ENCODE data around the gene ZNF331. TPM values are rescaled to one million over a fixed set of nuclear protein-coding genes. Genes with fewer than 3 reads are reported as not detected.

Gene ZNF331
- total RNA-seq, 2 experiments from 2014 or later = 19.5 to 20.2 TPM

- ChIA-PET POLR2A (no interaction called here), CTCF (no interaction called here)
- Mint-ChIP-seq H3K4me3 (no peak overlapping the region), H3K4me1 (peaks cover 10% of the 10 kb centered on the region), H3K36me3 (ENCODE audit: low read depth) (peaks cover 18% of the 10 kb centered on the region), H3K9me3 (peaks cover 2% of the 10 kb centered on the region), H3K27me3 (no peaks in the 10 kb centered on the region), H3K27ac (no peak overlapping the region)
- DNase-seq = no peak
These were observed 5.6 kb upstream of the ZNF331 start for GRCh38 chr19:53532362-53532761.

DNA sequence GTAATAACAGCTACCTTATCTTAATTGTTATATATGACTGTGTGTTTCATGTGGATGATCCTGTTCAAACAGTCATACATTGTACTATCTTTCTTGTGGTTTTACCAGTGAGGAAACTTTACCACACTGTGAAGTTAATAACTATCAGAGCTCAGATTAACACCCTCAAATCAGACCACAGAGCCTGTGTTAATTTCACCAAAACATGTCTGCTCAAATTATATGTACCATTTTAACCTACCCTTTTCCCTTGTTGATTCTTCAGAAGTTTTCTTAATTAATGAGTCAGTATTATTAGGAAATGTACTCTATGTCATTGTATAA, 1.8 kb upstream of the ZNF331 start:
- H3K4me3 Mint-ChIP-seq = no peak overlapping the region
- H3K9me3 Mint-ChIP-seq = peaks cover 5% of the 10 kb centered on the region
- H3K36me3 Mint-ChIP-seq (ENCODE audit: low read depth) = peaks cover 27% of the 10 kb centered on the region
- peaks cover 17% of the 10 kb centered on the region for H3K4me1 Mint-ChIP-seq
- H3K27ac Mint-ChIP-seq = peak overlapping the region; percentile 67
- DNase-seq = no peak
- no peaks in the 10 kb centered on the region for H3K27me3 Mint-ChIP-seq
- CTCF ChIA-PET = interaction anchor here (1.3 kb wide), 1 partner anchor 27 kb away, joined by 3 read pairs; no protein-coding TSS in a partner anchor
- POLR2A ChIA-PET = no interaction called here

DNA sequence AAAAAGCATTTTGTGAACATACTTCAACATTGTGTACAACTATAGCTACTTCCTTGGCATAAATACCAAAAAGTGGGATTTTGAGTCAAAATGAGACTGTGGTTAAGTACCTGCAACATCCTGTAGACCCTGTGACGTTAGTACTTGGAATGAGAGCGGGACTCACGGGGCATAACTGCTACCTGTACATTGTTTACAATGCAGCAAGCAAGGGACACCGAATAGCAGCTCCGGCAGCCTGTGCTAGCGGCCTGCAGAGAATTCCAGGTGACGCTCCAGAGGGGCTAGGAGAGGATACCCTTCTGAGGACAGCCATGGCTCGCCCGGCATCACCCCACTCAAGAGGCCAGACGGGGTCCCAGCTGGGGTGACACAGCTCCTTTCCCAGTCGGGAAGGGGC, 824 bp upstream of the ZNF331 start:
- Mint-ChIP-seq H3K4me1 (peaks cover 17% of the 10 kb centered on the region), H3K27me3 (no peaks in the 10 kb centered on the region)
- CTCF ChIA-PET = interaction anchor here (1.3 kb wide), 1 partner anchor 26 kb away, joined by 3 read pairs; no protein-coding TSS in a partner anchor

DNA sequence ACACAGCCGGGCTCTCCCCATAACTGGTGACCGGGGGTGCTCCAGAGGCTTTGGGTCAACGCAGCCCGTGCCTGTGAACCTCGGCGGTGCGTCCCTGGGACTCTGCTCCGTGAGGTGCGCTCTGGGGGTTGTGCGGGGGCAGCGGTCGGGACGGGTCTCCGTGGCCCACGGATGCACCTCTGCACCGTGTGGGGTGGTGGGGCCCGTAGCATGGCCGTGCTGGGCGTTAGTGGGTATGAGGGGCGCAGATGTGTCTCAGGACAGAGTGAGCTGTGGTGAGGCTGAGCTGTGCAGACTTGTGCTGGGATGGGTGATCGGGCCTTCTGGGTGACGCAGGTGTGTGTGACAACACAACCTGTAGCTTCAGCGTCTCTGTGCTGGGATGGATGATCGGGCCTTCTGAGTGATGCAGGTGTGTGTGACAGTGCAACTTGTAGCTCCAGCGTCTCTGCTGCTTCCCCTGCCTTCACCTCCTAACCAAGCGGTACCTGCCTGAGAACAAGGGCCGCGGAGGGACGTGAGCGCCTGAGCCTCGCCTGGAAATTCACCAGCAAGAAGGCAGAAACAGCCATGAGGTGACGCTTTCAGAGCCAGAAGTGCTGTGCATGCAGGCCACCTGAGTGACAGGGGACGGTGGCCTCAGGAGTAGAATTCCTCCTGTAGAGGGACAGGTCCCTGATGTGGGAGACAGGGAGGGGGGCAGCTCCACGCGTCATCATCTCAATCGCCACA, 599 bp downstream of the ZNF331 start:
- H3K27me3 Mint-ChIP-seq = no peaks in the 10 kb centered on the region
- peak overlapping the region; percentile 95 for H3K27ac Mint-ChIP-seq
- no peak for DNase-seq
- ChIA-PET CTCF (no interaction called here), POLR2A (no interaction called here)
- H3K9me3 Mint-ChIP-seq = peaks cover 5% of the 10 kb centered on the region
- peaks cover 17% of the 10 kb centered on the region for H3K4me1 Mint-ChIP-seq
- peak overlapping the region; percentile 86 for H3K4me3 Mint-ChIP-seq
- H3K36me3 Mint-ChIP-seq (ENCODE audit: low read depth) = peaks cover 36% of the 10 kb centered on the region

More for the DNA sequence above, 824 bp upstream of the ZNF331 start:
- Mint-ChIP-seq H3K4me3 (peak overlapping the region; percentile 86), H3K27ac (peak overlapping the region; percentile 95), H3K9me3 (peaks cover 5% of the 10 kb centered on the region), H3K36me3 (ENCODE audit: low read depth) (peaks cover 30% of the 10 kb centered on the region)
- DNase-seq = no peak
- POLR2A ChIA-PET = no interaction called here

GRCh38 chr19:53540091-53540490, 2.1 kb downstream of the ZNF331 start:
- DNase-seq = no peak
- peaks cover 39% of the 10 kb centered on the region for H3K36me3 Mint-ChIP-seq (ENCODE audit: low read depth)
- peaks cover 3% of the 10 kb centered on the region for H3K9me3 Mint-ChIP-seq
- no peaks in the 10 kb centered on the region for H3K27me3 Mint-ChIP-seq
- no peak overlapping the region for H3K27ac Mint-ChIP-seq
- no peak overlapping the region for H3K4me3 Mint-ChIP-seq
- peaks cover 17% of the 10 kb centered on the region for H3K4me1 Mint-ChIP-seq
- POLR2A ChIA-PET = no interaction called here
- CTCF ChIA-PET = no interaction called here

DNA sequence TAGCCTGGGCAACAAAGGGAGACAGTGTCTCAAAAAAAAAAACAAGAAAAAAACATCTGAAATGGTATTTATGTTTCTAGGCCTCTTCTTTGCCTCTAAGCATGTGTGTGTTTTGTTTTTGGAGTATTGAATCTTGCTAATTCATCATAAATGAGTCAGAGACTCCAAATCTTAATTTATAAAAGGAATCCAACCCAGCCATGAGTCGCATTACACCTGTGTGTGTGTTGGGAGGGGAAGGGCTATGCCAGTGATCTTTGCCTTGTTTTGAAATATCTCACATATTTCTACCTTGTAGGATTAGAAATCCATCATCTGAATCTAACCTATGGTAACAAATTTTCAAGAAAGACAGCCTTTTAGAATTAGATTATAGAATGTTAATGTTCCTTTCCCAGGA, 4.0 kb downstream of the ZNF331 start:
- no peak overlapping the region for H3K27ac Mint-ChIP-seq
- no peaks in the 10 kb centered on the region for H3K27me3 Mint-ChIP-seq
- no peak for DNase-seq
- ChIA-PET CTCF (no interaction called here), POLR2A (no interaction called here)
- H3K9me3 Mint-ChIP-seq = peaks cover 3% of the 10 kb centered on the region
- H3K4me1 Mint-ChIP-seq = peaks cover 10% of the 10 kb centered on the region
- H3K4me3 Mint-ChIP-seq = no peak overlapping the region
- H3K36me3 Mint-ChIP-seq (ENCODE audit: low read depth) = peaks cover 41% of the 10 kb centered on the region

DNA sequence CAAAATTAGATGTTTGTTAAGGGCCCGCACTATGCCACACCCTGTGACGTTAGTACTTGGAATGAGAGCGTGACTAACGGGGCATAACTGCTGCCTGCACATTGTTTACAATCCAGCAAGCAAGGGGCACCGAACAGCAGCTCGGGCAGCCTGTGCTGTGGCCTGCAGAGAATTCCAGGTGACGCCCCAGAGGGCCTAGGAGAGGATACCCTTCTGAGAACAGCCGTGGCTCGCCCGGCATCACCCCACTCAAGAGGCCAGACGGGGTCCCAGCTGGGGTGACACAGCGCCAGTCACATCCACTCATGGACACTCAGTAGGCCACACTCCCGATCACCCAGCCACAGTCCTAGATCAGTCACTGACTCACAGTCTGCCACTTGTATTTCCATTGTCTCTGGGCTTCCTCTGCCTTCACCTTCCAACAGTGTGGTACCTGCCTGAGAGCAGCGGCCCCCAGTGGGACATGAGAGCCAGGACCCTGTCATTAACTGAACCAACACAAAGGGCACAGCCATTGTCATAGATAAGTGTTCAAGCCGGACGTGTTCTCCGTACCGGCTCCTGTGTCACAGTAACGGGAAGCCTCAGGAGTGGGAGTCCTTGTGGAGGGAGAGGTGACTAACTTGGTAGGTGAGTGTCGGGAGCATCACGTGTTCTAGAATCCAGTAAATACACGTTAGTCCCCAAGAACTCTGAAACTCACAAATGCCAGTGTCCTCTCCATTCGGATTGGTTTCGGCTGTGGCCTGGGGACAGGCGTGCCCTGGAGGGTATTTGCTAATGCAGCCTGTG, 7.5 kb downstream of the ZNF331 start:
- Mint-ChIP-seq H3K4me1 (no peaks in the 10 kb centered on the region), H3K27me3 (no peaks in the 10 kb centered on the region), H3K9me3 (peaks cover 8% of the 10 kb centered on the region), H3K4me3 (no peak overlapping the region), H3K27ac (no peak overlapping the region), H3K36me3 (ENCODE audit: low read depth) (peaks cover 39% of the 10 kb centered on the region)
- CTCF ChIA-PET = no interaction called here
- POLR2A ChIA-PET = no interaction called here
- no peak for DNase-seq

DNA sequence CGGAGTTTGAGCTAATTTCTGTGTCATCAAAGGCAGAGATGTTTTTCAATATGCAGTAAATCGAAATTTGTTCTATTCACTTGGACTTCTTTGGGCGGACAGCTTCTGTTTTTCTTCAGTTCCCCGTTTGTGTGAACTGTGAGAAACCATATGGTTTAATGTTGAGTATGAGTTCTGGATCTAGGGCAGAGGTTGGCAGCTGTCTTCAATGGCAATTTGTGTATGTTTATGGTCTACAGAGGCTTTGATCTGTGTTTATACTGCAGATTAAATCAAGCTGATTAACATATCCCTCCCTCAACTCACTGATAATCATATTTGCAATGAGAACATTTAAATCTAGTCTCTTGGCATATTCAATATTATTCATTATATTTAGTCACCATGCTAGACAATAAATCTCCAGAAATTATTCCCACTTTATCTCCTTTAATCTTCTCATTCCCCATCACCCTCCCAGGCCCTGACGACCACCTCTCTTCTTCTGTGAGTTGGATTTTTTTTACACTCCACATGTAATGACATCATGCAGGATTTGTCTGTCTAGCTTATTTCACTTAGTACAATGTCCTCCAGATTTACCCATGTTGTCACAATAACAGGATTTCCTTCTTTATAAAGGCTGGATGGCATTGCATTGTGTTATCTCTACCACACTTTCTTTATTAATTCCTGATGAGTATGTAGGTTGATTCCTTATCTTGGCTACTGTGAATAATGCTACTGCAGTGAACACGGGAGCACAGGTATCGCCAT, 9.0 kb downstream of the ZNF331 start:
- no peak overlapping the region for H3K4me3 Mint-ChIP-seq
- H3K9me3 Mint-ChIP-seq = peaks cover 5% of the 10 kb centered on the region
- ChIA-PET CTCF (no interaction called here), POLR2A (no interaction called here)
- H3K27me3 Mint-ChIP-seq = no peaks in the 10 kb centered on the region
- no peaks in the 10 kb centered on the region for H3K4me1 Mint-ChIP-seq
- no peak overlapping the region for H3K27ac Mint-ChIP-seq
- H3K36me3 Mint-ChIP-seq (ENCODE audit: low read depth) = peaks cover 37% of the 10 kb centered on the region
- DNase-seq = no peak

GRCh38 chr19:53549340-53549739, 11.4 kb downstream of the ZNF331 start:
- H3K4me1 Mint-ChIP-seq = peaks cover 7% of the 10 kb centered on the region
- no peaks in the 10 kb centered on the region for H3K27me3 Mint-ChIP-seq
- ChIA-PET POLR2A (no interaction called here), CTCF (no interaction called here)
- no peak overlapping the region for H3K4me3 Mint-ChIP-seq
- DNase-seq = no peak
- peaks cover 5% of the 10 kb centered on the region for H3K9me3 Mint-ChIP-seq
- peaks cover 26% of the 10 kb centered on the region for H3K36me3 Mint-ChIP-seq (ENCODE audit: low read depth)
- no peak overlapping the region for H3K27ac Mint-ChIP-seq

GRCh38 chr19:53552001-53552721, 14.2 kb downstream of the ZNF331 start:
- Mint-ChIP-seq H3K27me3 (no peaks in the 10 kb centered on the region), H3K4me3 (no peak overlapping the region), H3K9me3 (peaks cover 7% of the 10 kb centered on the region), H3K36me3 (ENCODE audit: low read depth) (peaks cover 21% of the 10 kb centered on the region), H3K27ac (no peak overlapping the region), H3K4me1 (peaks cover 16% of the 10 kb centered on the region)
- ChIA-PET CTCF (no interaction called here), POLR2A (no interaction called here)
- DNase-seq = no peak

DNA sequence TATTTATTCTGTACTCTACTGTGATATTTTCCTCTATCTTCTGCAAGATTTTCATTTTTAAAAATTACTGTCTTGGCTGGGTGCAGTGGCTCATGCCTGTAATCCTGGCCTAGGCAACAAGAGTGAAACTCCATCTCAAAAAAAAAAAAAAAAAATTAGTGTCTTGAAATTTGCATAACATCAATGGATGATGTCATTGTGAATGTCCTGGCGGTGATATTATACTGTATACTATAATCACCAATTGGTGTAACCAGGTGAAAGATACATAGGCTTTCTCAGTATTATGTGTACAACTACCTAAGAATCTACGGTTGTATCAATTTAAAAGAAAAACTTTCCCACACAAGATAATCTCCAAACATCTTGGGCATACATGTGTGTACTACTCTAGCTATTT, 15.2 kb downstream of the ZNF331 start:
- ChIA-PET POLR2A (no interaction called here), CTCF (no interaction called here)
- Mint-ChIP-seq H3K4me3 (peak overlapping the region; percentile 87), H3K27me3 (no peaks in the 10 kb centered on the region), H3K36me3 (ENCODE audit: low read depth) (peaks cover 23% of the 10 kb centered on the region), H3K4me1 (peaks cover 16% of the 10 kb centered on the region), H3K9me3 (peaks cover 7% of the 10 kb centered on the region), H3K27ac (peak overlapping the region; percentile 97)
- DNase-seq = no peak

GRCh38 chr19:53553865-53554791, 16.2 kb downstream of the ZNF331 start:
- ChIA-PET POLR2A (no interaction called here), CTCF (interaction anchor here (1.0 kb wide), 1 partner anchor 14 kb away, joined by 3 read pairs; no protein-coding TSS in a partner anchor)
- Mint-ChIP-seq H3K4me1 (peaks cover 16% of the 10 kb centered on the region), H3K36me3 (ENCODE audit: low read depth) (peaks cover 31% of the 10 kb centered on the region), H3K9me3 (peaks cover 11% of the 10 kb centered on the region), H3K27ac (peak overlapping the region; percentile 97), H3K27me3 (no peaks in the 10 kb centered on the region), H3K4me3 (peak overlapping the region; percentile 87)
- peak; percentile 89 for DNase-seq

Measured in activated CD4-positive, alpha-beta T cell treated with anti-CD3 and anti-CD28 coated beads, Interleukin-2, amount 10 ng/mL, durations not matched to agents 7 days and 5 days (primary cell).